ENCODE measurements around the gene EEFSEC. TPM values are rescaled to one million over a fixed set of nuclear protein-coding genes. Genes with fewer than 3 reads are reported as not detected.

The EEFSEC gene
- total RNA-seq, 1 experiment from 2014 or later = 9.5 TPM

DNA sequence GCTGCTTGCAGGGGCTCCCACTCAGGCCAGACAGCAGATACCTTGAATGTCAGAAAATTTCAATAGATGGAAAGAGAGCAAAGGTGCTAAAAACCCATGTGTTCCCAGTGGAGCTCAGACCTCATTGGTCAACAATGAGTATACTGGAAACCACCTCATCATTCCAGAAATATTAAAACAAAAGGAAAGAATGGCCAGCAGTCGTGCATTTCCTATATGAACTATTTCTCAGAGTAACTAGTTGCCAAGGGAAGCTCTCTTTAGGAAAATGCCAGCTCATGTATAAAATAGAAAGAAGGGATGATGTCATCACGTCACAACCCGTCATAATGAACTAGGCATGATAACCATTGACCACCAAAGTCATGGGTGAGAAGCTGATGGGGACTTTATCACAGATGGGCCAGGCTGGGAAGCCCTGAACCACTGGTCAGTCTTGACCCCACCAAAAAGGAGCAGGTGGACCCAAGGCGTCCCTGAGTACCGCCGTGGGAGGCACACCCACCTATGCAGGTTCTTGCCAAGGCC, 295.9 kb downstream of the EEFSEC start:
- no peak overlapping the region for H3K56ac ChIP-seq (ENCODE audit: insufficient read length, low read depth, low read length)
- no peak overlapping the region for H2BK5ac ChIP-seq (ENCODE audit: insufficient read length, low read length)
- no peak overlapping the region for H2BK120ac ChIP-seq (ENCODE audit: low read depth, low read length, poor library complexity, severe bottlenecking)
- no peaks in the 10 kb centered on the region for H3K23me2 ChIP-seq (ENCODE audit: insufficient read length, low read depth, low read length, poor library complexity, severe bottlenecking)
- Mint-ChIP-seq H3K9me3 (peaks cover 5 to 12% of the 10 kb centered on the region in 2 experiments), H3K27me3 (ENCODE audit: low read depth) (peaks cover 80% of the 10 kb centered on the region), H3K36me3 (ENCODE audit: insufficient read depth in 1 of 3, low read depth in 3 of 3) (no peaks in the 10 kb centered on the region; a peak in 1 of 7 replicates), H3K4me3 (no peak overlapping the region), H3K27ac (no peak overlapping the region), H3K4me1 (peaks cover 4 to 5% of the 10 kb centered on the region in 2 experiments)
- no peak overlapping the region for H3K27ac ChIP-seq (ENCODE audit: insufficient read length, low read depth, low read length)
- no peak overlapping the region for H2AFZ ChIP-seq (ENCODE audit: low read length)
- H3K9ac ChIP-seq (ENCODE audit: extremely low read depth, insufficient read length, low read length) = no peak overlapping the region
- no peak overlapping the region for H3K14ac ChIP-seq (ENCODE audit: insufficient read depth, low read length)
- H3K4me2 ChIP-seq (ENCODE audit: insufficient read depth, insufficient read length, low read length) = no peak overlapping the region
- no peak overlapping the region for H3K23ac ChIP-seq (ENCODE audit: insufficient read length, low read depth, low read length)
- no peaks in the 10 kb centered on the region; the same call in 1 of the 2 replicates for H3K27me3 ChIP-seq (ENCODE audit: insufficient read depth, low read length)
- no peak overlapping the region for H4K5ac ChIP-seq (ENCODE audit: insufficient read length, low read depth, low read length)
- no peak for DNase-seq
- WGBS (ENCODE audit: extremely low coverage, insufficient read length, low lambda C conversion rate) = no CpG with 5 or more reads among the region's 6 CpGs
- no peak overlapping the region for H4K8ac ChIP-seq (replicated peaks; ENCODE audit: insufficient read length, low read depth, low read length)
- H4K20me1 ChIP-seq (ENCODE audit: control insufficient read depth, insufficient read depth, insufficient read length) = peaks cover 2% of the 10 kb centered on the region
- no peak overlapping the region for H2BK12ac ChIP-seq (ENCODE audit: insufficient read length, low read depth, low read length)
- H3K4ac ChIP-seq (ENCODE audit: low read depth, low read length) = no peak overlapping the region
- no peak overlapping the region for H2AK5ac ChIP-seq (ENCODE audit: insufficient read length, low read length)
- TF ChIP-seq, protein P1, sequence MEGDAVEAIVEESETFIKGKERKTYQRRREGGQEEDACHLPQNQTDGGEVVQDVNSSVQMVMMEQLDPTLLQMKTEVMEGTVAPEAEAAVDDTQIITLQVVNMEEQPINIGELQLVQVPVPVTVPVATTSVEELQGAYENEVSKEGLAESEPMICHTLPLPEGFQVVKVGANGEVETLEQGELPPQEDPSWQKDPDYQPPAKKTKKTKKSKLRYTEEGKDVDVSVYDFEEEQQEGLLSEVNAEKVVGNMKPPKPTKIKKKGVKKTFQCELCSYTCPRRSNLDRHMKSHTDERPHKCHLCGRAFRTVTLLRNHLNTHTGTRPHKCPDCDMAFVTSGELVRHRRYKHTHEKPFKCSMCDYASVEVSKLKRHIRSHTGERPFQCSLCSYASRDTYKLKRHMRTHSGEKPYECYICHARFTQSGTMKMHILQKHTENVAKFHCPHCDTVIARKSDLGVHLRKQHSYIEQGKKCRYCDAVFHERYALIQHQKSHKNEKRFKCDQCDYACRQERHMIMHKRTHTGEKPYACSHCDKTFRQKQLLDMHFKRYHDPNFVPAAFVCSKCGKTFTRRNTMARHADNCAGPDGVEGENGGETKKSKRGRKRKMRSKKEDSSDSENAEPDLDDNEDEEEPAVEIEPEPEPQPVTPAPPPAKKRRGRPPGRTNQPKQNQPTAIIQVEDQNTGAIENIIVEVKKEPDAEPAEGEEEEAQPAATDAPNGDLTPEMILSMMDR (conservative IDR thresholded peaks at IDR 0.05) = no peak
- no peaks in the 10 kb centered on the region for H3K4me1 ChIP-seq (ENCODE audit: insufficient read depth, low read length)
- no peaks in the 10 kb centered on the region for H3K79me2 ChIP-seq (ENCODE audit: insufficient read depth, low read length)
- H3K9me3 ChIP-seq (ENCODE audit: control insufficient read depth, low read depth, low read length) = no peaks in the 10 kb centered on the region
- no peaks in the 10 kb centered on the region for H3K79me1 ChIP-seq (ENCODE audit: insufficient read depth, low read depth, low read length, poor library complexity, severe bottlenecking)
- H3K18ac ChIP-seq (ENCODE audit: insufficient read length, low read depth, low read length) = no peak overlapping the region
- no peak overlapping the region for H2BK20ac ChIP-seq (ENCODE audit: low read depth, low read length, poor library complexity, severe bottlenecking)
- no peak overlapping the region for H3T11ph ChIP-seq (ENCODE audit: low read length)
- H2BK15ac ChIP-seq (ENCODE audit: low read depth, low read length) = no peak overlapping the region
- no peak overlapping the region for H4K91ac ChIP-seq (ENCODE audit: insufficient read length, low read depth, low read length)
